Endothelial cell of umbilical vein (primary cell): Measurements from ENCODE around the gene CDK18. TPM values are rescaled to one million over a fixed set of nuclear protein-coding genes. Genes with fewer than 3 reads are reported as not detected.

Source experiments
- BruUV-seq: library from RNA; stranded (reverse); fragments of 400-500 nt; replicated peaks from 2 replicates; lab custom pipeline; 2021; lab: Mats Ljungman, UMichigan
- CTCF ChIA-PET: fragments of 300-600, 350-600 bp; sonication (Branson Sonifier 250); formaldehyde crosslinking; loops from one replicate; lab custom pipeline; 2021; ENCODE audit warnings: antibody characterized with exemption, inconsistent platforms; lab: Charles Lee
- POLR2A ChIA-PET: fragments of 300-600, 350-600 bp; sonication (Branson Sonifier 250); formaldehyde crosslinking; loops from one replicate; lab custom pipeline; 2021; ENCODE audit warnings: antibody characterized with exemption, inconsistent platforms; lab: Charles Lee
- DNase-seq: peaks from one replicate; pipeline ENCODE4 v3.0.0-alpha.2; 2011; ENCODE audit warnings: low read depth, low spot score
- FAIRE-seq: peaks from 2 replicates; lab custom pipeline; 2011; peaks lifted over from hg19 to GRCh38; lab: Jason Lieb, UNC
- H2AFZ ChIP-seq: 2 replicates; pipeline ENCODE4 v1.6.0; 2012; ENCODE audit warnings: low read depth, low read length, control low read depth, inconsistent platforms
- H3K27ac ChIP-seq: 2 replicates; pipeline ENCODE4 v1.5.1; 2011; ENCODE audit warnings: low read depth, mild to moderate bottlenecking, control low read depth, low read length, moderate library complexity; ENCODE audit not compliant: insufficient read depth
- H3K27me3 ChIP-seq, 2 experiments: 2 replicates each; pipeline versions ENCODE4 v1.6.0 to v1.6.1; 2011; ENCODE audit warnings: low read length in 2 of 2, mixed read lengths in 1 of 2; ENCODE audit not compliant: control insufficient read depth in 2 of 2, insufficient read depth in 2 of 2
- H3K36me3 ChIP-seq, 2 experiments: 2 replicates in 1 of 2; 3 replicates in 1 of 2; pipeline ENCODE4 v1.5.1; 2011; ENCODE audit warnings: low read length in 2 of 2, mild to moderate bottlenecking in 1 of 2, moderate library complexity in 1 of 2; ENCODE audit not compliant: control insufficient read depth in 2 of 2, insufficient read depth in 2 of 2; ENCODE audit errors: extremely low read depth in 1 of 2
- H3K4me1 ChIP-seq: 3 replicates; pipeline ENCODE4 v1.5.1; 2011; ENCODE audit warnings: mild to moderate bottlenecking, low read length; ENCODE audit not compliant: control insufficient read depth, insufficient read depth; ENCODE audit errors: extremely low read depth
- H3K4me2 ChIP-seq: 2 replicates; pipeline ENCODE4 v1.6.1; 2011; ENCODE audit warnings: low read length, control low read depth, mixed read lengths; ENCODE audit not compliant: insufficient read depth
- H3K4me3 ChIP-seq, 3 experiments: fragments of 200-600 bp in 1 of 3; sonication (generic), shearing (Covaris generic) in 1 of 3; replicated peaks in 1 of 3; 2 replicates each; pipeline ENCODE4 v1.5.1; 2011 to 2016; ENCODE audit warnings: control low read depth in 3 of 3, low read length in 3 of 3, mild to moderate bottlenecking in 2 of 3, inconsistent platforms in 1 of 3, low read depth in 1 of 3, moderate library complexity in 1 of 3; ENCODE audit not compliant: insufficient read depth in 1 of 3
- H3K79me2 ChIP-seq: 2 replicates; pipeline ENCODE4 v1.6.0; 2012; ENCODE audit warnings: low read length, inconsistent platforms; ENCODE audit not compliant: control insufficient read depth, insufficient read depth
- H3K9ac ChIP-seq: replicated peaks from 2 replicates; pipeline ENCODE3; 2011; ENCODE audit warnings: low read length, control low read depth; ENCODE audit not compliant: insufficient read depth; ENCODE audit errors: extremely low read depth
- H3K9me1 ChIP-seq: replicated peaks from 3 replicates; pipeline ENCODE4 v1.6.0; 2011; ENCODE audit warnings: mild to moderate bottlenecking, low read length; ENCODE audit not compliant: control insufficient read depth, insufficient read depth; ENCODE audit errors: extremely low read depth
- H3K9me3 ChIP-seq: replicated peaks from 2 replicates; pipeline ENCODE4 v1.5.1; 2012; ENCODE audit warnings: low read length, inconsistent platforms; ENCODE audit not compliant: control insufficient read depth, insufficient read depth
- H4K20me1 ChIP-seq: replicated peaks from 2 replicates; pipeline ENCODE3; 2011; ENCODE audit warnings: mild to moderate bottlenecking, low read length; ENCODE audit not compliant: control insufficient read depth, insufficient read depth; ENCODE audit errors: extremely low read depth
- CTCF ChIP-seq, 2 donors: IDR thresholded peaks; 1 replicate in 1 of 2; 2 replicates in 1 of 2; pipeline ENCODE4 v1.5.1; 2011; ENCODE audit warnings: low read length in 2 of 2, mild to moderate bottlenecking in 2 of 2, moderate library complexity in 2 of 2, control low read depth in 1 of 2, inconsistent platforms in 1 of 2, low read depth in 1 of 2; ENCODE audit not compliant: insufficient read depth in 1 of 2; ENCODE audit errors: extremely low read depth in 1 of 2
- EZH2 ChIP-seq: IDR thresholded peaks from 2 replicates; pipeline ENCODE4 v1.6.1; 2012; ENCODE audit warnings: borderline replicate concordance, low read depth, mild to moderate bottlenecking, moderate library complexity, low read length, inconsistent platforms; ENCODE audit not compliant: severe bottlenecking
- FOS ChIP-seq: IDR thresholded peaks from 2 replicates; pipeline ENCODE4 v1.6.1; 2011; ENCODE audit warnings: mild to moderate bottlenecking, low read length, moderate library complexity, borderline replicate concordance; ENCODE audit not compliant: insufficient read depth
- GATA2 ChIP-seq: IDR thresholded peaks from 2 replicates; pipeline ENCODE4 v1.7.0; 2011; ENCODE audit warnings: low read depth, mild to moderate bottlenecking, moderate library complexity, mixed read lengths, low read length; ENCODE audit not compliant: insufficient read length, insufficient read depth
- JUN ChIP-seq: IDR thresholded peaks from 2 replicates; pipeline ENCODE4 v1.6.1; 2011; ENCODE audit warnings: borderline replicate concordance, low read depth; ENCODE audit not compliant: insufficient read length, insufficient read depth
- MAX ChIP-seq: IDR thresholded peaks from 2 replicates; pipeline ENCODE4 v1.6.1; 2011; ENCODE audit not compliant: insufficient read depth, insufficient read length
- MYC ChIP-seq: IDR thresholded peaks from one replicate; pipeline ENCODE4 v1.6.1; 2011; ENCODE audit warnings: mild to moderate bottlenecking, low read depth, low read length
- POLR2A ChIP-seq: IDR thresholded peaks from 2 replicates; pipeline ENCODE4 v1.6.1; 2012; ENCODE audit warnings: low read depth, mild to moderate bottlenecking, control low read depth, low read length
- POLR2AphosphoS5 ChIP-seq: IDR thresholded peaks from 2 replicates; pipeline ENCODE4 v1.6.1; 2012; ENCODE audit warnings: low read depth, mild to moderate bottlenecking, control low read depth, low read length, moderate library complexity; ENCODE audit not compliant: insufficient read depth
- dilution Hi-C: fragments of 300-500 bp; cut with MboI; formaldehyde crosslinking; loops from one replicate; pipeline ENCODE4 v1.15.0; 2019; ENCODE audit warnings: low sequenced_read_pairs; ENCODE audit not compliant: extremely low pct_ligation_motif_present
- intact Hi-C: fragments of 100-400 bp; cut with micrococcal nuclease; formaldehyde crosslinking; loops from one replicate; pipeline ENCODE4 v1.10.0; 2022
- polyA plus RNA-seq, 4 experiments: library from polyadenylated mRNA; depleted of rRNA in 3 of 4; stranded (reverse) in 3 of 4; unstranded in 1 of 4; fragments of >200 nt; gene quantifications; 2 replicates each; pipeline versions ENCODE4 v1.2.1 to v1.2.3, GENCODE V29; 2011 to 2012; ENCODE audit warnings: missing spikeins in 1 of 4
- total RNA-seq: library from RNA; stranded (reverse); gene quantifications from 2 replicates; pipeline ENCODE4 v1.2.3, GENCODE V29; 2021

The CDK18 gene
- total and polyA plus RNA-seq, 2 donors (not counting 3 experiments of a cell fraction or from before 2014, with no cell fraction given) = 0.17 to 1.2 TPM

GRCh38 chr1:205473475-205473874 lies 31.0 kb upstream of the CDK18 start:
- BruUV-seq = no TSS peak
- ChIA-PET POLR2A (no interaction called here), CTCF (interaction anchor here (1.0 to 2.6 kb wide), 2 partner anchors 12 to 35 kb away, joined by 3 to 12 read pairs; no protein-coding TSS in a partner anchor)
- H3K4me1 ChIP-seq = no peaks in the 10 kb centered on the region
- no peak overlapping the region for H3K4me3 ChIP-seq
- no peaks in the 10 kb centered on the region for H3K9me1 ChIP-seq
- no peak overlapping the region for H2AFZ ChIP-seq
- FAIRE-seq (no peak), DNase-seq (no peak)
- no peaks in the 10 kb centered on the region for H3K27me3 ChIP-seq
- TF ChIP-seq EZH2 (no peak), GATA2 (no peak), MYC (no peak), POLR2A (no peak), POLR2AphosphoS5 (no peak), MAX (no peak), FOS (no peak), CTCF (IDR thresholded peaks at IDR 0.05; ENCODE audit: extremely low read depth in 1 of 2, insufficient read depth in 1 of 2, low read depth in 1 of 2, low read length in 2 of 2) (no peak), JUN (no peak)
- intact Hi-C loops (no loop called here), dilution Hi-C loops (no loop called here)
- no peaks in the 10 kb centered on the region for H4K20me1 ChIP-seq
- no peaks in the 10 kb centered on the region for H3K9me3 ChIP-seq
- H3K4me2 ChIP-seq = no peak overlapping the region
- no peaks in the 10 kb centered on the region for H3K36me3 ChIP-seq
- H3K9ac ChIP-seq = no peak overlapping the region
- no peak overlapping the region for H3K27ac ChIP-seq
- H3K79me2 ChIP-seq = no peaks in the 10 kb centered on the region
